CD1c-positive myeloid dendritic cell (primary cell): Measurements from ENCODE around the gene WWOX.
"Not testable (repeated sequence)": the region's sequence is repeated elsewhere in the genome, so short reads cannot be mapped to it uniquely, and the experiment has no call there.

ENCODE experiments used
- DNase-seq: peaks from one replicate; pipeline ENCODE4 v3.0.0-alpha.2; 2016; ENCODE audit errors: extremely low spot score

The WWOX gene

DNA sequence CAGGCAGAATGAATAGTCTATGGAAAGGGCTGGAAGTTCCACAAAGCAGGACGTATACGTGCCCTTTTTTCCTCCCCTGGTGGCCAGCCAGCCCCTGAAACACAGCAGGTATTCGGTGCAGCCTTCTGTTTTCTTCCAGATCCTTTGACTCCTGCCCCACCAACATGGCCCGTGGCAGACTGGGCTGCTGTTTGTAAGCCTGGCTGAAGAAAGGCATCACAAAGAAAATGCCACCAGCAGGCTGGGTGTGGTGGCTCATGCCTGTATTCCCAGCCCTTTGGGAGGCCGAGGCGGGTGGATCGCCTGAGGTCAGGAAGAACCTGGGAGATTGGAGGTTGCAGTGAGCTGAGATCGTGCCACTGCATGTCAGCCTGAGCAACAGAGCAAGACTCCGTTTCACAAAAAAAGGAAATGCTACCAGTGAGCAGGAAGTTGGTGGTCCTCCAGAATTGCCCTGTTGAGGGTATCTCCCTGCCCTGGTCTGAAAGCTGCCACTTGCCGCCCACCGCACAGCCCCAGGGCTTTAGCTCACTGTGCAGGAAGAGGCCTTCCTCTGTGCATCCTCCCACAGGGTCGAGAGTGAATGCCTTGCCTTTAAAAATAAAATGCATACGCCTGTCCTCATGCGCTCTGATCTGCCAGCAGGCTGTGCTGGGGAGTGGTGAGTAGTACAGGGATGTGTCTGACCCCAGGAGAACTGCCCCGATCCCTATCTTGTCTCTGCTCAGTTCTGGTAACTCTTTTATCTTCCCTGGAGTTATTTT lies 913.4 kb downstream of the WWOX start:
- peak; percentile 37 for DNase-seq

- no peak for DNase-seq
These were observed 914.6 kb downstream of the WWOX start for GRCh38 chr16:79013930-79014660.

DNA sequence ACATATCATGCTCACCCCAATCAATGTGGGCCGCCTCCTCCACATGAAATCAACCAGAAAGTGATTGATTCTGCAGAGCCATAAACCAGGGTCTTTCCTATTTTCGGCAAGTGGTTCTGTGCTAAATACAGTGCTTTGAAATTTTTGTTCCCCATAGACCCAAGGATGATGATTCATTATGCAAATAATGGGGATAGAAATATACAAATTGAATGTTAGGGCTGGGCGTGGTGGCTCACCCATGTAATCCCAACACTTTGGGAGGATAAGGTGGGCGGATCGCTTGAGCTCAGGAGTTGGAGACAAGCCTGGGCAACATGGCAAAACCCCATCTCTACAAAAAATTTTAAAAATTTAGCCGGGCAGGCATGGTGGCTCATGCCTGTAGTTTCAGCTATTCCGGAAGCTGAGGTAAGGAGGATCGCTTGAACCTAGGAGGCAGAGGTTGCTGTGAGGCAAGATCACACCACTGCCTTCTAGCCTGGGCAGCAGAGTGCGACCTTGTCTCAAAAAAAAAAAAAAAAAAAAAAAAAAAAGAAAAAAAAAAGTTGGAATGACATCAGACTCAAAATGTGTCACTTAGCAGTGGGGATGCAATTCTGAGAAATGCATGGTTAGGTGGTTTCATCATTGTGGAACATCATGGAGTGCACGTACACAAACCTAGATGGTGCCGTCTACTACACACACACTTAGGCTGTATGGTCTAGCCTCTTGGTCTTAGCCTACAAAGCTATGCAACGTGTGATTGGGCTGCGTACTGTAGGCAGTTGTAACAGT lies 919.4 kb downstream of the WWOX start:
- DNase-seq = no peak

DNA sequence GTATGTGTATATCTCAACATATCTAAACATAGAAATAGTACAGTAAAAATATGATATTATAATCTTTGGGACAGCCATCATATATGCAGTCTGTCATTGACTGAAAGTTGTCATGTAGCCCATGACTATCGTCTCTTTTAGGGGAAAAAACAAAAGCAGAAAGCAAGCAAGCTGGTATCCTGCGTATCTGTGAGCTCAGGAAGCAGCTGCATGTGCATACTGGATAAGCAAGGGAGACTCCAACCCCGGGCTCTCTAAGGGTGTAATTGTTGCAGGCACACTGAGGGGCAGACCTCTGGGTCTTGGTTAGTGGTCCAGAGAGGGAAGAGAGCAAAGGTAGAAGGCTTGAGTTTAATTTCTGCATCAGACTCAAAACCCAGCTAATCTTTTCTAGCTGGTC lies 920.0 kb downstream of the WWOX start:
- no peak for DNase-seq

GRCh38 chr16:79021991-79022630 lies 922.7 kb downstream of the WWOX start:
- DNase-seq = no peak

GRCh38 chr16:79026117-79026516 lies 926.7 kb downstream of the WWOX start:
- DNase-seq = no peak

- no peak for DNase-seq
These were observed 937.1 kb downstream of the WWOX start for GRCh38 chr16:79036541-79036940.

- no peak for DNase-seq
These were observed 938.3 kb downstream of the WWOX start for GRCh38 chr16:79037521-79038373.

- DNase-seq = no peak
These were observed 941.8 kb downstream of the WWOX start for GRCh38 chr16:79041206-79041605.

- DNase-seq = no peak
These were observed 942.7 kb downstream of the WWOX start for GRCh38 chr16:79042141-79042540.

DNA sequence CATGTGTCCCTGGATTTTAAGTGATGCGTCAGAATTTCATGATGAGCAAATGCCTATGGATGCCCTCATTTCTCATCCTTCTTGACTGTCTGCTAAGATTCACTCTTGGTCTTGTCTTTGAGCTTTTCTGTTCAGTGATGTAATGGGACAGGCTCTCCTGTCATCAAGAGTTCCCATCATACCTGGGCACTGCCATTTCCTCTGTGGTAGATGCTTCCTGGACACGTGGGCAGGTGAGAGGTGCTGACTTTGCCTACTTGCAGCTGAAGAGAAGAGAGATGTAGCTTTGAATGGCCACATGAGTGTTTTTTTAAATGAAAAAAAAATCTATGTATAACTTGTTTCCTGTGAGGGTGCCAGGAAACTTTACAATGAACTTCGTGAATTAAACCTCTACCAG lies 943.4 kb downstream of the WWOX start:
- DNase-seq = no peak

DNA sequence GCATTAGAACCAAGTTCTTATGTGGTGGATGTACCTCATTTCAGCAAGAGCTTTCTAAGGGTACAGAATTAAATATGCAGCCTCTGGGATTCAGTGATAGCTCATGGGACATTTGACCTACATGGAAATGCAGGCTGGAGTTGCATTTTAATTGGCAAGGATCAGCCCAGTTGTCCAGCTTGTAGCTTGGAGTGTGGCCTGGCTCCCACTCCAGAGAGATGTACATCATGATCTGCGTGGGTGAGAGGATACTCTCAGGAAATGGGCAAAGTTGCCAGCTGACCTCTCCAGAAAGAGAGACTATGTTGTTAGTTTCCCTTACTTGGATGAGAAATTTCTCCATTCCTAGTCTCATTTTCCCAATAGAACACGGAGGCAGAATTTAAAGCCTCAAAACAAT lies 945.7 kb downstream of the WWOX start:
- DNase-seq = no peak

GRCh38 chr16:79047337-79047736 lies 947.9 kb downstream of the WWOX start:
- DNase-seq = peak; percentile 37

DNA sequence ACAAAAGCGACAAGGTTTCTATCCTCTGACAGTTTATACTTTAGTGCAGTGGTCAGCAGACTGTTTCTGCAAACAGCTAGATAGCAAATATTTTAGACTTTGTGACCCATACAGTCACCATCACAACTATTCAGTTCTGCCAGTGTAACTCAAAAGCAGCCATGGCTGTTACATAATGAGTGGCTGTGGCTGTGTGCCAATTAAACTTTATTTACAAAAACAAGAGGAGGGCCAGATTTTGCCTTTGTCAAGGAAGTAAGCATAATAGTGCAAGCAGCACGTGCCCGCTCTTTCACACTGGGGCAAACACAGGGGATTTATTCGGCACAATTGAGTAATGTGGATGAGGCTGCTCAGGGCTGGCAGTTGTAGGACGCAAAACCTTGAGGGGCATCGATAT lies 949.6 kb downstream of the WWOX start:
- no peak for DNase-seq

- DNase-seq = no peak
These were observed 950.6 kb downstream of the WWOX start for GRCh38 chr16:79050063-79050462.

GRCh38 chr16:79051313-79051712 lies 951.9 kb downstream of the WWOX start:
- no peak for DNase-seq

GRCh38 chr16:79052198-79052597 lies 952.7 kb downstream of the WWOX start:
- DNase-seq = not testable (repeated sequence)

GRCh38 chr16:79053577-79053976 lies 954.1 kb downstream of the WWOX start:
- DNase-seq = no peak

- no peak for DNase-seq
These were observed 954.9 kb downstream of the WWOX start for GRCh38 chr16:79054211-79054984.

- DNase-seq = no peak
These were observed 956.0 kb downstream of the WWOX start for GRCh38 chr16:79055251-79055970.
